NCI-H2081 (cell line): ENCODE measurements around the gene SPTB.

Experiments used
- DNase-seq, 2 experiments: peaks; one replicate each; lab custom pipeline; 2025; lab: John Stamatoyannopoulos, UW

The SPTB gene

DNA sequence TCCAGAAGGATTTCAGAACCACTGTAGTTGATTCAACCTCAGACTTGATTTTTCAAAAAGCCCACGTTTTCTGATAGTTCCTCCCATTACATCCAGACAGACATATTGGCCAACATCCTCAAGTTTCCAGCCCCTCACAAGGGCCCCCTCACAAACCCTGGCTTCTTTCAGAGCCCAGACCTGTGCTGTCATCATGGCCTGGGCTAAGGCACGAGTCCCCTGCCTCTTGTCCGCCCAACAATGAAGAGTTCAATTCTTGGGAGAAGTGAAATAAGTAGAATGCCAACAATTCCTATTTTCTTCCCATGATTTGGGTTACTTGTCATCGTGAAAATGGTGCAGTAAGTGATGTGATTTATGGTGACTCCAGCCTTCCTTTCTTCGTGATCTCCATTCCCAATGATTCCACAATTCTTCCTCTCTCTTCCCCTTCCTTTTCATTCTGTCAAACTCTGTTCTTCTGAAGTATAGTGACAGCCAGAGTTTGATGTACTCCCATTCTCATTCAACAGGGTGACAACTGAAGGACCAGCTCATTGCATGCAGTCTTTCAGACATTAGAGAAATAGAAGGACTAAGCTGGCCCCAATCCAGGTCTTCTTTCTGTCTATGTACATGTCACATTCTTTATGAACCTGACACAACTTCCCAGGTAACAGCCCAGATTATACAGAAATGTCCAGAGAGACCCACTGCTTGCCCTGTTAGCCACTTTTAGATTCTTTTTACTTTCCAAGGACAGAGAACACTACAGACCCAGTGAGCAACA is 29.2 kb downstream of the SPTB start:
- no peak for DNase-seq

DNA sequence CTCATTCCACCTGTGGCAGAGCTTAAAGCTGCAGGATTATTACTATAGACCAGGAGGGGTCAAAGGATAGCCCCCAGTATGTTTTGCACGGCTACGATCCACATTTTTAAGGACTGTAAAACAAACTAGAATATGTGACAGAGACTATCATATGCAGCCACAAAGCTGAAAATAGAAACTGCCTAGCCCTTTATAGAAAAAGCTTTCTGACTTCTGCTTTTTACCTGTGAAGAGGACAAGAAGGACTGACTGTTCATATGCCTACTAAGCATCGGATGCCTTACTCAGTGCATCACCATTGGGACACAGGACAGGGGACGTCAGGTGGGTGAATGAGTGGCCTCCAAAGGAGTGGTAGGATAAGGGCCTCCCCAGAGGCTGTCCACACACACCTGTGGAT is 29.8 kb downstream of the SPTB start:
- no peak for DNase-seq

DNA sequence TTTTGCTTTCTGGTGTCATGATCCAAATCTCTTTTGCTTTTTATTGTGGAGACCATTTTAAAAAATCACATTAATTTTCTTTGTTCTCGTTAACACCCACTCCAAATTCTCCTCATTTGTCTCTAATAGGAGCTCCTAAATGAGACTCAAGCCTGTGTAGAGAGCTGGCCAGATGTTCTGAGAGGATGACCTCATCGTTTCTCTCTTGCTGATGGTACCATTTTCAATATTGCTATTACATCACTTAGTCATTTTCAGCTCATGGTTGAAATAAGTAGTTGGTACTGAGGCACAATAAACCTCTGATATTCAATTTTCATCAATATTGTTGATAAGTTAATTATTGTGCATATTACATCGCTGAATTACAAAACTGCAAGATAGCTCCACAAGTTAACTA is 31.5 kb downstream of the SPTB start:
- DNase-seq = no peak

DNA sequence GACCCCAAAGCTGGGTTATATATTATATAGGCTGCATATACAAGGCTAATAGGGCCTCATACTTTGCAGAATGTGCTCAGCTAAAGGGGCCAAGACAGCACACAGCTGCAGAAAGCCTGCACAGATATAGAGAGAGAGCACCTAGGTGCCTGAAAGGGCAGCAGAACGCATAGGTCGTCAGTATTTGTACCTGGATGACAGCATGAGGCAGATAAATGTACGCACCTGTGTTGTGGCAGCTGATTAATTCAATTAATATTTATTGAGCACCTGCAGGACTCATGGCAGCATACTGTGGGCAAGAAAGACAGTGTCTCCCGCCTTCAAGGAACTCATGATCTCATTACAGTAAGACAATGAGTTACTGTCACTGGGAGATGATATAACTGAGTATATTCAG is 33.4 kb downstream of the SPTB start:
- no peak for DNase-seq

DNA sequence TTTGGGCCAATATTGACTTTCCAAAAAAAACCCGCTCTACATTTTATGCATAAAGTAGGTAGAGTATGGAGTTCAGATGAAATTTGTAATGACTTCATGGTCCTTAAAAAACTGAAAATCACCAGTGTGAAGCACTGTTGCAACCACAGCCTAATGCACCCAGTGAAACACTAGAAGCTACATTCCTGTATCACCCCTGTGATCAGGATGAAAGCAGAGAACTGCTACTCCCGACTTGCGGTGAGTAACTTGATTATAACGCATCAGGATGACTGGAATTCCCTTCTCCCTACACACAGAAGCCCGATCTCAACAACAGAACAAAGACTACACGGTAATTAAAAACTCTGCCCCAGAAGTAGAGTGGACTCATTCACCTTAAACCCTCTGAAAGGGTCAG is 33.8 kb downstream of the SPTB start:
- no peak for DNase-seq

DNA sequence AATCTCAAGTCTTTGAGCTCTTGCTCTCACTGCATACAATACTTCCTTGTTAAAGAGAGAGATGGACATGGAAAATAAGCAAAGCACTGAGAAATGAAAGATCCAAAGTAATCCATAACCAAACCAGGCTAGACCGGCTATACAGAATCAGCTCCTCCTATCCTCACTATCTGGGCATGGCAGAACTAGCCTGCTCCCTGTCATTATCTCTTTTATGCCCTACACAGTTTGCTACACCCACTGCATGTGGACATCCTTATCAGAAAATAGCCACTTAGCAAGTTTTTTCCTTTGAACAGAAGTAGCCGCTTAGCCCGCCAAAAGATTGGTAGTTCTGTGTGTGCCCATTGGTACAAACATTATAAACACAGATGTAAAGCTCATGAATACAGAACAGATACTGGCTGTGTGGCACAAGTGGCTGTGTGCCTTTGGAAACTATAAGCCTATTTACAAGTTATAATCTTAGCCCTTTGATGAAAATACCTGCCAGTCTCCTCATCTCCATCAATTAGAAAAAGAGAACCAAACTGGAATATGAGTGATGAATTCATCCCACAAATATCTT is 34.7 kb downstream of the SPTB start:
- no peak for DNase-seq

DNA sequence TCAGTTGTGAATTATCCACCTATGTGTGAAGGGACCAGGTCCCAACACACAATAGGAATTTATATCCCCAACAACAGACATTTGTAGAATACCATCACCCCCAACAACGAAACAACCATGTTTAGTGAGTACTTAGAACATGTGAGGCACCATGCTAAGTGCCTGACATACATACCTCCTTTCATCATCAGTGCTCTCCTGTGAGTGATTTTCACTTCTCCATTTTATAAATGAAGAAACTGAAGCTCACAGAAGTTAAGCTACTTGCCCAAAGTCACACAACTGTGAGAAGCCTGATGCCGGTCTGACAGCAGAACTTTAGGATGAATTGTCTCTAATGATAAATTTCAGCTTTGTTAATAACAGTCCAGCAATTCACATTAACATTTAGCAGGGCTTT is 35.4 kb downstream of the SPTB start:
- no peak for DNase-seq

DNA sequence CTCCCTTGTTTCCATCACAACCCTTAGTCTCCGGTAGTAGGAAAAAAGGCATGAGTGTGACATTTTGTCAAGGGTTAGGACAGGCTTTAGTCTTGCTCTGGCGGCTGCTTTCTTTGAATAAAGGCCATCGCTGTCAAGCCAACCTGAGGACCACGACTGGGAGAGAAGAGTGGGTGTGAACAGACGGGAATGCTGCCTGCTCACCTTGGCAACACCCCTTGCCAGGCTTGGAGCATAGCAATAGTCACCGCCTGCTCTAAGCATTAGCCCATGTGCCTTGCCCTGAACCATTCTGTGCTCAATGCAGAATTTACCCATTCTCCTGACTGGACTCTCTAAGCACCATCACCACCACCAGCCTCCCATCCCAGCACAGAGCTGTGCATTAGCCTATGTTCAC is 36.2 kb downstream of the SPTB start:
- no peak for DNase-seq

DNA sequence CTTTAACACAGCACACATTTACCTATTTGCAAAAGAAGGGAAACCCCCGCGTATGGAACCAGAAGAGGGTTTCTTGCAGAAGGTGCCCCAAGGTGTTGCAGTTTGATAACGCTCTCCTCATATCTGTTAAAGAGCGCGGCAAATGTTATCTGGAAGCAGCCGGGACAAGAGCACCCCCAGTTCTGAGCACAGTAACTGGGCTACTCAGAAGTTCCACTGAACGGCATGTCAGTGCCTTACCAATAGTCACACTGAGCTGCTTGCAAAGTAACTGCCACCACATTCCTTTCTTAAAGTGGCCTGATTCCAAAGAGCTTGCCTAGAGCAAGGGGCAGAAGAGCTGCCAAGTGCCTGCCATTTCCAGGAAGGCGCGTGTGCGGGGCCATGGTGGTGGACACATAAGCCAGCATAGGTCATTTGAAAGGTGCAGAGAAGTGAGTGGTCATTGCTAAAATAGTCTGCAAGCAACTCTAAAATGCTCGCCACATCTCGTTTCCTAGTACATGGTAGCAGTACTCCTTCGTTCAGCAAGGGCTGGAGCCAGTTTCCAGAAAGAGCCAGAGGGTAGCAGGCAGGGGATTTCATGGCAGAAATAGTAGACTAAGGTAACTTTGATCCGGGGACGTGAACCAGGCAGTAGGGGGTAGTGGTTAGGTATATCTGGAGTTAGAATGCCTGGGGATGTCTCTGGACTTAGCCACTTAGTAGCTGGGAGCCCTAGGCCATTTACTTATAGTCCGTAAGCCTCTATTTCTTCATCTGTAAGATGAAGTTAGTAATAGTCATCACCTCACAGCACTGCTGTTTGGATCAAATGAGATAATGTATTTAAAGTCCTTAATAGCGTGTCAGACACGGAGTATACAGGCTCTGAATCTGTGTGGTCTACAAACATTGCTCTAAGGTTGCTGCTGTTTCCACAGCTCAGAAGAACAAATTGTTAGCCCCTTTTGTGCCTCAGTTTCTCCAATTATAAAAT is 37.6 kb downstream of the SPTB start:
- no peak for DNase-seq

DNA sequence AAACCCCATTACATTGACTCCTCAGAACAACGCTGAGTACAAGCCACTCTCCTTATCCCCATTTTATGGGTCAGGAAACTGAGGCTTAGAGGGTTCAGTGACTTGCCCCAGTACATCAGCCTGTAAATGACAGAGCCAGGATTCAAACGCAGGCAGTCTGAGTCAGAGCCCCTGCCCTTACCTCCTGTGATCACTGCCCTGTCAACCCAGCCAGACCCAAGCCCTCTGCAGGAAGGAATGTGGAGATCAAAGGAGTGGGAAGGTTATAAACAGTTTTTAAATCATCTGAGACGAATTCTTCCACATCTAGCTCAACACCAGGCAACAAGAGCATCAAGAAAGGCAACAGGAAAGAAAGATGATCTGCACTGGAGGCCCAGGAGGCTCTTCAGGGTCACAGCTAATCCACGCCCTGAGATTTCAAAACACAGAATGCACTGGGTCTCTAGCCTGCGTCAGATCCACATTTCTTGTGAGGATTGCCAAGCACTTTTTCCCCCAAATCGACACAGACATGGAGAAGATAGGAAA is 38.5 kb downstream of the SPTB start:
- no peak for DNase-seq

DNA sequence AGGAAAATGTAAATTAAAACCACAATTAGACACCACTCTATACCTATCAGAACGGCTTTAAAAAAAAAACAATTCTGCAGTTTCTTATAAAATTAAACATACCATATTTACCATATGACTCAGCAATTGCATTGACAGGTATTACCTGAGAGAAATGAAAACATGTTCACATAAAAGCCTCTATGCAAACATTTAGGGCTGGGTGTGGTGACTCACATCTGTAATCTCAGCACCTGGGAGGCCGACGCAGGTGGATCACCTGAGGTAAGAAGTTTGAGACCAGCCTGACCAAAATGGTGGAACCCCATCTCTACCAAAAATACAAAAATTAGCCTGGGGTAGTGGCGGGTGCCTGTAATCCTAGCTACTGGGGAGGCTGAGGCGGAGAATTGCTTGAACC is 41.1 kb downstream of the SPTB start:
- no peak for DNase-seq

DNA sequence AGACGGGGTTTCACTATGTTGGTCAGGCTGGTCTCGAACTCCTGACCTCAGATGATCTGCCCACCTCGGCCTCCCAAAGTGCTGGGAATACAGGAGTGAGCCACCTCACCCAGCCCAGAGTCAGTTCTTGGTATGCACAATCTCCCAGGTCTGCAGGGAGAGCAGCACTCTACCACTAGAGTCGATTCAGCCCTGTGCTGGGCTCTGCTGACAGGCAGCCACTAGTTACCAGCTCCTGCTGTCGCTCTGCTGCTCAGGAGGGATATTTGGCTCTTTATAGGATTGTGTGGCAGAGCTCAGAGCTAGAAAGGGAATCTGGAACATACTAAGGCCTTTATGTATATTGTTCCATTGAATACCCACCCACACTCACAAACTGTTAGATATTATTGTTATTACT is 44.3 kb downstream of the SPTB start:
- DNase-seq = no peak

DNA sequence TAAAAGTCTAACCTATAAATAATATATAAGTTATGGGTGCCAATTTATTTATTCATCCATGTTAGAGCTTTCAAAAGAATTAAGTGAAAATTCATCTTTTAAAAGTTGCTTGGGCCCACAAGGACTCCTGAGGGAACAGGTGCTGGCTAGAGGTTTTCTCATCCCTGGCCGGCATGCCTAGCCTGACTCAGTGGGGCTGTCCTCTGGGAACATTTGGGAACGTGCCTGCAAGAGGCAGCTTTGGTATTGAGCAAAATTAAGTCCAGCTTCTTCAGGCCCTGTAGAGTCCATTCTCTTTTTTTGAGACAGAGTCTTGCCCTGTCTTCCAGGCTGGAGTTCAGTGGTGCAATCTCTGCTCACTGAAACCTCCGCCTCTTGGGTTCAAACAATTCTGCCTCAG is 44.7 kb downstream of the SPTB start:
- DNase-seq = no peak

DNA sequence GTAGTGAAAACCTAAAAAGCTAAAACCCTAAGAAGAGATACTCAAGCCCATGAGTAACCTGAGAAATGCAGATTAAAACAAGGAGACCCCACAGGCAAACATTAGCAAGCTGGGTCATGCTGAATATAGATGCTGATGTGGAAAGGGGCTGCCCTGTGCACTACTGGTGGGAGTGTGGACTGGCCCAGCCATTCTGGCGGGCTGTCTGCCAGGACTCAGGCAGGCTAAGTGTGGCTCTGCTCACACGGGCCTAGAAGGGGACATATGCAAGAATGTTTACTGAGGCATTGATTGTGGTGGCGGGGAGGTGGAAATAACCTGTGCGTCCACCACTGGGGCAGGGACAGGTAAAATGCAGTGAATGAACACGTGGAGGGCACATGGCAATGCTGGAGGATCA is 48.3 kb downstream of the SPTB start:
- DNase-seq = no peak

DNA sequence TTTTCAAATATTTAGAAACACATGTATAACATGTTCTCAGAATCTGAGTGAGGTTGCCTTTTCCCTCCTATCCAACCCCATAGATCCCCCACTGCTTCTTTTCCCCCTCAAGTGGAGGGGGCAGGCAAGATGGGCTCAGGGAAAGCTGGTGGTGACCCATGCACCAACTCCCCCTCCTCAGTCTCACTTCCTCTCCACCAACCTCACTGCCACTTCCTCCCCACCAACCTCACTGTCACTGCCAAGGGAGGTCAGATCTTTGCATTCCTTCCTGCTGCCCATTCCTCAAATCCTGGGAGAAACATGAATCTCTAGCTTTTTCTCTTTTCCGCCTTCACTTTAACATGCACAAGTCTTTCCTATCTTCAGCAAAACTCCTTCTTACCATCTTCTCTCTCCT is 48.7 kb downstream of the SPTB start:
- DNase-seq = no peak

DNA sequence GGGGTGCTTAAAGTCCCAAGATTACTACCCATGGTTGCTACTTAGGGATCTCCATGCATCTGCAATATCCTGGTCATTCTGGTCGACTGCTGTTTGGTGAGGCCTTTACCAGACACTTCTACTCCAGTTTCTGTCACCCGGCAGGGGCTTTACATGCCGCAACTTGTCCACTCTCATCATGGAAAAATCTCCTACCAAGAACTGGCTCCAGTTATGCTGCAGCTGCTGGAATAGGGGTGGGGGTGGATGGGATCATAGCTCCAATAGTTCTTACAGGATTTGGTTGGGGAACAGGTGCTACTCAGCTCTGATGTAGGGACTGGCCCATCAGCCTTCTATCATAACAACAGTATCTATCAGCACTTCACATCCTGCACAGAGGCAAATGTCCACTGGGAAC is 51.6 kb downstream of the SPTB start:
- no peak for DNase-seq

DNA sequence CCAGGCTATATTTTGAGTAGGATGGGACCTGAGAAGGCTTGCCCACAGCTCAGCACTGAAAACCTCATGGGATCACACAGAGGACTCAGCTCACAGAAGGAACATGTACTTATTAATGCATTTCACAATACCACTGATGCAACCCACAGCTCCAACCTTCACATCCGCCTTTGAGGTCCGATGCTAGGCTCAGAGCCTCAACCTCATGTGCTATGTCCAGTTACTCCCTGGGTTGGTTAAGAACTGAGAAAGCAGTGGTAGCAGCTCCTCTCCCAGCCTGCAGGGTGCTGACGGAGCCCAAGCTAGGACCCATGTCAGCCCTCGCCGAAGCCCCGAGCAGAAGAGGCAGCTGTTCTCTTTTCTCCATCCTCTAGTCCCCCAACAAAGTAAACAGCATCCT is 52.9 kb downstream of the SPTB start:
- no peak for DNase-seq

DNA sequence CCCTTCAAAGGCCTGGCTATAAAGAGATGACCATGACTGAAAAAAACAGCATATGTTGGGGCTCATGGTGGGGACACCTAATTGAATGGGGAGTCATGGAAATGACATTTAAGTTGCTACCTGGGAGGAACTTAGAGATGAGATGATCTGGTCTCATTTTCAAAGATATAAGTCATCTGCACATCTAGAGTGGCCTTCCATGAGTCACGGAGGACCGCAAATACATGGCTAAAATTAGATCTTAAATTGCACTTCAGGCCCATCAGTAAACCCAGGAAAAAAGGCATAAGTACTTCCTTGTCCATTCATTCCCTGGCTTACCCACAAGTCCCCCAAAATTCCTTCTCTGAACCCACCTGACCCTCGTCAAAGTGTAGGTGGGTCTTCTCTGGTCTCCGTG is 53.4 kb downstream of the SPTB start:
- no peak for DNase-seq

DNA sequence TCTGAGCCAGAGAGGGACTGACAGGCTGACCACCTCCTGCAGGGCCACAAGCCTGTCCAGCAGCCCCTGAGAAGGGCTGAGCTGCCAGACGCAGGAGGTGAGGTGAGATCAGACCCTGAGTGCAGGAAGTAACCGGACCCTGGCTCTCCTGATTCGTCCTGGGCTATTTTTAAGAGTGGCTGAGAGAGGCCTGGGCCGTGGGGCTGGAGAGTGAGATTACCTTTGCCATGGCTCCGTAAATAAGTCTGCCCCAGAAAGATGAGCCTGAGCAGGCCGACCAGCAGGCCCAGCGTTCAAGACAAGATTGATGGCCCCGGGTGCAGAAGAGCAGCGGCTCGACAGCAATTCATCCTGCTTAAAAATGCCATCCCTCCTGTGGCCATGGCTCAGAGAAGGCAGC is 54.2 kb downstream of the SPTB start:
- no peak for DNase-seq

DNA sequence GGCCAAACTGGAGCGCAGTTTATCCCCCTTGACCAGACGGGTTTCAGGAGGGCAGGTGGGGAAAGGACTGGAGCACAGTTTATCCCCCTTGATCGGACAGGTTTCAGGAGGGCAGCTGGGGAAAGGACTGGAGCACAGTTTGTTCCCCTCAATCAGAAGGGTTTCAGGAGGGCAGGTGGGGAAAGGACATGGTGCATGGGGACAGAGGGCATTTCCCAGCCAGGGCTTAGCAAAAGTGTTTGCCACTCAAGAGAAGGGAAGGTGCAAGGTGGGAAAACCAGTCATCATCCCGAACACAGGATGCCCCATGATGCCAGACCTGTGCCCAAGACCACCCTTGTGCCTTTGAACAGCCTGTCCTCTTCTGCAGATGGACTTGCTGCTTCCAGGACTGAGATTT is 54.7 kb downstream of the SPTB start:
- DNase-seq = no peak

DNA sequence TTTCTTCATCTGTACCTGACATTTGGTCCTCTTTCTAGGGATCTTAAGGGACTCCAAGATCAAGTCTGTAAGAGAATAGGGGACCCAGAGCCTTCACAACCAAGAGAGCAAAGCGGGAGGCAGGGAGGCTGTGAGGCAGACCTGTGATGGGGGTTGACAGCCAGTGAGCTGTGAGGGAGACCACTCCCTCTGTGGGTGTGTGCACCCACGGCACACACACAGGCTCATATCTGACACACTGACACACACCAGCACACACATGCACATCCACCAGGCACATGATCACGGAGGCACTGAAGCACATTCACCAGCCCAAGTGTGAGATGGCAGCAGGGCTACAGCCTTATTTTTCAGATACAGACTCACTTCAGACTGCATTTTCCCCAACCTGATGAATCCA is 55.2 kb downstream of the SPTB start:
- DNase-seq = no peak

DNA sequence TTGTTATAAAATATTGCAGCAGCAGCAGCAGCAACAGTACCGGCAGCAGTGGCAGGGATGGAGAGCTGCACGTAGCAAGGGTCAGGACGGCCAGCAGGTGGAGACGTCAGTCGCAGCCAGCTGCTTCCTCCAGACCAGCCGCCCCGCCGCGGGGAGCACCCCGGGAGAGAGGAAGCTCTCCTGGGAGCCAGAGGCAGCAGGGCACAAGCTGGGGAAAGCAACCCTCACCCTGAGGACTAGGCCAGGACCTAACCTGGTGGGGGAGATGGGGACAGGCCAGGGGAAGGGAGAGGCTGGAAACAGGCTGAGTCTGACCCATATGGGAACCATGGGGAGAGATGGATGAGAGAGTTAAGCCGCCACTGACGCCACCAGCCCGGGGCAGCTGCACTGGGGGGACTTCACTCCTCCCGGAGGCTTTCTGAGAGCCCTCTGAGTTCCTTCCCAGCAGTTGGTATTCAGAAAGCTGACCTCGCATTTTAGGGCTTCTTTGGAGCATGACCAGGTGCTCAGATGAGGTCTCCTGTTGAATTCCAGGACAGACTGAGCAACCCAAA is 56.3 kb downstream of the SPTB start:
- peak; percentile 73 to 79 for DNase-seq
